HL-60 (cell line): ENCODE results near the gene PDAP1.
"Not testable (repeated sequence)": the region's sequence is repeated elsewhere in the genome, so short reads cannot be mapped to it uniquely, and the experiment has no call there.

ENCODE experiments used
- DNase-seq, 2 experiments: peaks; one replicate each; pipeline ENCODE4 v3.0.0-alpha.2; 2010 to 2020; ENCODE audit warnings: low read depth in 1 of 2, low spot score in 1 of 2
- H3K27ac ChIP-seq: fragments of 250-450 bp; sonication (Bioruptor Pico); replicated peaks from 2 replicates; pipeline ENCODE4 v1.5.1; 2020; ENCODE audit warnings: mild to moderate bottlenecking, moderate library complexity
- H3K27me3 ChIP-seq: fragments of 250-450 bp; sonication (Bioruptor Pico); 2 replicates; pipeline ENCODE4 v1.5.1; 2021; ENCODE audit warnings: mild to moderate bottlenecking, moderate library complexity; ENCODE audit not compliant: insufficient read depth, poor library complexity, severe bottlenecking
- H3K4me3 ChIP-seq: replicated peaks from 2 replicates; pipeline ENCODE4 v1.5.1; 2011; ENCODE audit warnings: mild to moderate bottlenecking, control low read depth, low read length; ENCODE audit not compliant: insufficient read depth
- CTCF ChIP-seq: IDR thresholded peaks from one replicate; pipeline ENCODE4 v1.5.1; 2011; ENCODE audit warnings: low read length, control low read depth, inconsistent platforms; ENCODE audit not compliant: insufficient read depth
- GABPA ChIP-seq: IDR thresholded peaks from 2 replicates; pipeline ENCODE4 v1.6.1; 2012; ENCODE audit warnings: low read depth
- POLR2AphosphoS5 ChIP-seq: IDR thresholded peaks from 2 replicates; pipeline ENCODE4 v1.6.1; 2012; ENCODE audit warnings: low read depth
- REST ChIP-seq: IDR thresholded peaks from 2 replicates; pipeline ENCODE4 v1.6.1; 2012; ENCODE audit warnings: low read depth; ENCODE audit not compliant: insufficient replicate concordance
- SPI1 ChIP-seq: IDR thresholded peaks from 2 replicates; pipeline ENCODE4 v1.6.1; 2012; ENCODE audit warnings: low read depth, mild to moderate bottlenecking, borderline replicate concordance

Gene PDAP1

DNA sequence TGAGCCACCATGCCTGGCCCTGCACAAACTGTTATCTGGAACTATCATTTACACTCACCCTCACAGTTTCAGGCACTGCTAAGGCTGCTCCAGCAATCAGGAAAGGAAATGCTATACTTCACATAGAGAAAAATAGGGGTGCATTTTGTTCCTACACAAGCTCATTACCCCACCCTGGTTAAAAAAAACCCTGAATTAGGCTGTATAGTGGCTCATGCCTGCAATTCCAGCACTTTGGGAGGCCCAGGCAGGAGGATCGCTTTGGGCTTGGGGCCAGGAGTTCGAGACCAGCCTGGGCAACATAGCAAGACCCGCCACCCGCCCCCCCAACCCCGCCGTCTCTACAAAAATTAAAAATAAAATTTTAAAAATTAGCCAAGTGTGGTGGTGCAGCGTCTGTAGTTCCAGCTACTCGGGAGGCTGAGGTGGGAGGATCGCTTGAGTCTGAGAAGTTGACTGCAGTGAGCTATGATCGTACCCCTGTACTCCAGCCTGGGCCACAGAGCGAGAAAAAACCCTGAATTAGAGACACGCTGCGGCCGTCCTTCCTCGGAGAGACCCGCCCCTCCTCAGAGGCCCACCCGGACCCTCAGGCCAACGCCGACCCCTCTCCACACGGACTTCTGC lies 29.7 kb upstream of the PDAP1 start:
- Histone ChIP-seq H3K4me3 (peak overlapping the region; percentile 98), H3K27ac (peak overlapping the region; percentile 80), H3K27me3 (no peaks in the 10 kb centered on the region)
- TF ChIP-seq POLR2AphosphoS5 (no peak), GABPA (no peak), CTCF (no peak), SPI1 (no peak), REST (no peak)
- DNase-seq, result peak in 1 of 2 experiments; percentile 10

- Histone ChIP-seq H3K4me3 (no peak overlapping the region), H3K27ac (no peak overlapping the region), H3K27me3 (no peaks in the 10 kb centered on the region)
- TF ChIP-seq SPI1 (no peak), GABPA (no peak), REST (no peak), CTCF (no peak), POLR2AphosphoS5 (no peak)
- no peak for DNase-seq
Measured at GRCh38 chr7:99433158-99433557, 24.8 kb upstream of the PDAP1 start.

DNA sequence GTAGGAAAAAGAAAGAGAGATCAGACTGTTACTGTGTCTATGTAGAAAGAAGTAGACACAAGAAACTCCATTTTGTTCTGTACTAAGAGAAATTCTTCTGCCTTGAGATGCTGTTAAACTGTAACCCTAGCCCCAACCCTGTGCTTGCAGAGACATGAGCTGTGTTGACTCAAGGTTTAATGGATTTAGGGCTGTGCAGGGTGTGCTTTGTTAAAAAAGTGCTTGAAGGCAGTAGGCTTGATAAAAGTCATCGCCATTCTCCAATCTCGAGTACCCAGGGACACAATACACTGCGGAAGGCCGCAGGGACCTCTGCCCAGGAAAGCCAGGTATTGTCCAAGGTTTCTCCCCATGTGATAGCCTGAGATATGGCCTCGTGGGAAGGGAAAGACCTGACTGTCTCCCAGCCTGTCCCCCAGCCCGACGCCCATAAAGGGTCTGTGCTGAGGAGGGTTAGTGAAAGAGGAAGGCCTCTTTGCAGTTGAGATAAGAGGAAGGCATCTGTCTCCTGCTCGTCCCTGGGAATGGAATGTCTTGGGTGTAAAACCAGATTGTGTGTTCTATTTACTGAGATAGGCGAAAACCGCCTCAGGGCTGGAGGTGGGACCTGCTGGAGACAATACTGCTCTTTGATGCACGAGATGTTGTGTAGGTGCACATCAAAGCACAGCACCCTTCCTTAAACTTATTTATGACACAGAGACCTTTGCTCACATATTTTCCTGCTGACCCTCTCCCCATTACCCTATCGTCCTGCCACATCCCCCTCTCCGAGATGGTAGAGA lies 23.6 kb upstream of the PDAP1 start:
- H3K4me3 ChIP-seq, H3K27ac ChIP-seq, H3K27me3 ChIP-seq, DNase-seq: not testable (repeated sequence)

DNA sequence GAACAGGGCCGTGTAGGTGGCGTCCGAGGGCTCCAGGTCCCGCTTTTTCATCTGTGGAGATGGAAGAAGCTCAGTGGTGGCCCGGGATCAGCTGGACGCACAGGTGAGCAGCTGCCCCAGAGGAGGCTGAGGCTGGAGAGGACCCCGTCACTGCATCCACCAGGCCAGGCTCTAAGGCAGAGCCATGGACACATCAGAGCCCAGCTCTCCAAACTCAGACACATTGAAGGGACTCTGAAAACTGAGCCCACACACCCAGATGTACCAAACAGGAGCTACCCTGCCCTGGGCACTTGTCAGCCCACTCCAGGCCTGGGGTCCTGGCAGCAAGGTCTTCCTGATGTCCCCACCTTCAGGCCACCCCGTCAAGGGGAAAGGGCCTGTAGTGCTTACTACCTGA lies 21.4 kb upstream of the PDAP1 start:
- no peak for DNase-seq
- no peak overlapping the region for H3K27ac ChIP-seq
- TF ChIP-seq GABPA, result no peak
- no peak for TF ChIP-seq REST
- TF ChIP-seq SPI1, result no peak
- TF ChIP-seq CTCF, result no peak
- TF ChIP-seq POLR2AphosphoS5, result no peak
- H3K27me3 ChIP-seq, result no peaks in the 10 kb centered on the region
- H3K4me3 ChIP-seq, result no peak overlapping the region
